Measurements from ENCODE around the gene ZKSCAN5. TPM values are rescaled to one million over a fixed set of nuclear protein-coding genes. Genes with fewer than 3 reads are reported as not detected.
"Not testable (repeated sequence)": the region's sequence is repeated elsewhere in the genome, so short reads cannot be mapped to it uniquely, and the experiment has no call there.

ZKSCAN5 gene
- polyA plus RNA-seq, 4 donors = 14.8 to 16.7 (median 16.1) TPM

DNA sequence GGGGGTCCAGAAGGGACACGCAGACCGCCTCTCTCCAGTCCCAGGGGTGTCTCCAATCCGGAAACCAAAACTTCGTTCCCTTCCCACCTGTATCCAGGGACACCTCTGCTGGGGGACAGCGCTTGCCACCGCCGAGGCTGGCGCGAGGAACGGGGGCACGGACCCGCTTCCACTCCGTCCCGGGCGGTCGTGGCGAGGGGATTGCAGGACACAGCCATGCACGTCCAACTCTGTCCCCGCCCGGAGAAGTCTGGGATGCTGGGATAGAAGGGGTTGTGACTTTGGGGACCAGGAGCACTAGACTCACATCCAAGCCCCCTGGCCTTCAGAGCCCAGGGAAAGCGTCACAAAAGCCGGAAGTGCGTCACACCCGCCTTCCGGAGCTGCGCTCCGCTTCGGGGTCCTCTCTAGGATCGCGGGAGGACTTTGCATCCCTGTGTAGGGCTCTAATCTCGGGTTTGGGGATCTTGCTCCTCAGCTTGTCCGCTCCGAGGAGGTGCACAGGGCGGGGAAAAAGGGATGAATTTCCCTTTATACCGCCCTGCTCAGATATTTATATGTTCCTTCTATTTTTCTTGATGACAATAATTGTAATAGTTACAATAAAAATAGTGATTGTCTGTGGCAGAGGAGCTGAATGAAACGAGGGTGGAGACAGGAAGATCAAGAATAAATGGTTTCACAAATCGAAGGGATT lies 47.5 kb downstream of the ZKSCAN5 start, which contains the start of gene FAM200A:
Gene FAM200A (minus strand): TSS at position 348 of the 697 bp plus-strand sequence. CDS start 3,707 bp downstream, outside the sequence.
- DNase-seq (ENCODE audit: low read depth in 4 of 4, low spot score in 2 of 4) = peak; percentile 73 to 96 (median 87)

DNA sequence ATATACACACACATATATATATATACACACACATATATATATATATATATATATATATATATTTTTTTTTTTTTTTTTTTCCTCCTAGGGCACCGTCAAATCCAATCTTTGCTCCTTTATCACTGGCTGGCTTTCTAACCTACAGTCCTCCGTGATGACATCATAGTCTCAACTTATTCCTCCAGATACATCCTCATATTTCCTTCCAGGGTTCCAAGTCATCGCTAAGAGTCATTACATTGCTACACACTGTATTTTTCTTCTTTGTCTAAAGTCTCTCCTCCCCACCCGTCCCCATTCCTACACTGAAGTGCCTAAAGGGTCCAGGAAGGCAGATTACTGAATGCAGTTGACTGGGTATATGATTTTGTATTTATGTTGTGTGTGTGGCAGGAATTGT lies 48.6 kb downstream of the ZKSCAN5 start:
- DNase-seq (ENCODE audit: low read depth in 4 of 4, low spot score in 2 of 4) = no peak

DNA sequence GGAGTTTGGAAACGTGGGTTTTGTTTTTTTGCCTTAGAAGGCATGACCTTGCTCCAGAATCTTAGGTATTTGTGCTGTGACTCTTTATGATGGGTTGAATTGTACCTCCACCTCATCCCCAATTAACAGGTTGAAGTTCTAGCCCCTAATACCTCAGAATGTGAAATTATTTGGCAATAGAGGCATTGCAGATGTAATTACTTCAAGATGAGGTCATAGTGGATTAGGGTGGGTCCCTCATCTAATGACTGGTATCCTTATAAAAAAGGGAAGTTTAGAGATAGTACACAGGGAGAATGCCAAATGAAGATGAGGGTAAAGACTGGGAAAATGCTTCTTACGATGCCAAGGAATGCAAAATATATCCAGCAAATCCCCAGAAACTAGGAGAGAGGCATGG lies 50.5 kb downstream of the ZKSCAN5 start:
- DNase-seq (ENCODE audit: low read depth in 4 of 4, low spot score in 2 of 4) = no peak

DNA sequence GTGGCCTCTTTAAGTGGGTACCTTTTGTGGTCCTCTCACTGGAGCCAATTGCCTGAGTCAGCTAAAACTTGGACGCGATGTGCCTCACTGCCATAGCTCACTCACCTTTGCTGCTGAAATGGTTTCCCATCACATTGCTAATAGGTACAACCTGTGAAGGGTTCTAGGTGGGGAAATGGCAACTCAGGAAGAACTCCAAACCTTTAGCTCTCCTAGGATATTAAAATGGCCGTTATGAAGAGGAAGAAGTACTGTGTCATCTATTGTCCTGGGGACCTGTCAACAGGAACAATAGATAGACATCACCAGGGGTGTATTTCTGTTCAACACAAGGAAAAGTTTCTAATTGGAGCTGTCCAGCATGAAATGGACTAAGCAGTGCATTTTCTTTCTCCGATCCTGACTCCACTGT lies 52.7 kb downstream of the ZKSCAN5 start:
- no peak for DNase-seq (ENCODE audit: low read depth in 4 of 4, low spot score in 2 of 4)

DNA sequence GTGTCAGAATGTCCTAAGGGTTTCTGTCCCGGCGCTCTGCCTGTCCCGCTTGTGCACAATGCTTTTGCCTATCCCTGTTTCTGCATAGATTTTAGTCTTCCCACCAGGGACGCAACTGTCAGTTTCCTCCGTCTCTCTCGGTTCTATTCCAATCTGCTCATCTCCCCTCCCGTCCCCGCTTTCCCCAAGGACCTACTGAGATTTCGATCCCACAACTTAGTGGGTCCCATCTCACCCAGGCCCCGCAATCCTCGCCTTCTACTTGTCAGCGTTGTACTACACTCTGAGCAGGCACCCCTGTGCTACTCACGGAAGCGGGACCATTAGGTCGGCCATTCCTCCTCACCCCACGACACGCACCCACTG lies 53.5 kb downstream of the ZKSCAN5 start:
- DNase-seq (ENCODE audit: low read depth in 4 of 4, low spot score in 2 of 4) = peak in 1 of 4 donors; percentile 32

DNA sequence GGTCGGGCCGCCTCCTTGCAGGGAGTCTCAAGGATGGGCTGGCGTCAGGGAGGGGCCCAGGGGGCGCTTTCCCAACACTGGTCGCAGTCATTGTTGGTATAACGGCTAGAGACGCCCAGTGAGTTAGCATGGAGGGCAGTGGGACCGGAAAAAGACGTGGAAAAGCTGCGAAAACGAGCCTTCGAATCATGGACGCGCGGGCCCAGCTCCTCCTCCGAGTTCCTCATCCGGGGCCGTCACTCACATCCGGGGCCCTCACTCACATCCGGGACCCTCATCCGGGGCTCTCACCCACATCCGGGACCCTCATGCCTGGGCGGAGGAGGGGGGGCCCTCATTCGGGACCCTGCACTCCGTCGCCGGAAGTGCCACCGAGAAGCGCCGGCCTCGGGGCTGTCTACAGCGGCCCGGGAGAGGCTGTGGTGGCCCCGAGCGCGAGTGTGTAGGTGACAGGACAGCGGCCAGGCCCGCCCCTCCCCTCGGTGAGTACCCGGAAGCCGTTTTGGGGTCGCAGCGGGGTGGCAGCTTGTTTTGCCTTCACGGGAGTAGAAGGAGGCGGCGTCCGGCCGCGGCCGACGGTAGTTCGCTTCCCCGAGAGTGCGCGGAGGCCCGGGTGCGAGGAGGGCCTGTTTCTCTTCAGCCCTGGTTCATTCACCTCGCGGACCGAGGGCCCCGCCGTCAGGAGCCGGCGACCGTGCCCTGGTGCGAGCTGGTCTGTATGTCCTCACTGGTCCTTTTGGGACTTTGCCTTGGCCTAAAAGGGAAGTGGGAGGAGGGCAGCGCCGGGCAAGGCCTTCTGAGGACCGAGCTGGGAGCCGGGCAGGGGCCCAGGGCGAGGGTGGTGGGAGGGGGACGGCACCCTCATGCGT lies 54.1 kb downstream of the ZKSCAN5 start, which contains the start of gene ZNF655:
Gene ZNF655 (plus strand): TSS at position 337 of the 869 bp plus-strand sequence. CDS start 1,918 bp downstream, outside the sequence.
- DNase-seq (ENCODE audit: low read depth in 4 of 4, low spot score in 2 of 4) = peak; percentile 81 to 92 (median 86)

DNA sequence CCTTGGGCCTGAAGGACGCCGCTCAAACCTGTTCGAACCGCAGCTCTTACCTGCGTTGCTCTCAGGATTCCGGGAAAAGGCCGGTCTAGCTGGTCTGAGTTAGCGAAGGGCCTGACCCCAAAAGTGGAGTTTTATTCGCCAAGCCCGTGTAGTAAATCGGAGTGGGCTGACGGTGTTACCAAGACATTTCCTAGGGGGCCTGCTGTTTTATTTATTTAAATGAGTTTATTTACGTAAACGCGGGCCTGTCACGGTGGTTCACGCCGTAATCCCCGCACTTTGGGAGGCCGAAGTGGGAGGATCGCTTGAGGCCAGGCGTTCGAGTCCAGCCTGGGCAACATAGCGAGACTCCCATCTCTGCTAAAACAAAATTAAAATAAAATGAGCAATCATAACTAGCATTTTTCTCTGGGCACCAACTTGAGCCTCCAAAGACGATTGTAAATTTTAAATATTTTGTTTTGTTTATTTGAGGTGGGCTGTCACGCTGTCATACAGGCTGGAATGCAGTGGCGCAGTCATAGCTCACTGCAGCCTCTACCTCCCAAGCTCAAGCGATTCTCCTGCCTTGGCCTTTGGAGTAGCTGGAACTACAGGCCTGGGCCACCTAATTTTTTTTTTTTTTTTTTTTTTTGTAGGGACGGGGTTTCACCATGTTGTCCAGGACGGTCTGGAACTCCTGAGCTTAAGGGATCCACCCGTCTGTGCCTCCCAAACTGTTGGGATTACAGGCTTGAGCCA lies 54.9 kb downstream of the ZKSCAN5 start:
- DNase-seq (ENCODE audit: low read depth in 4 of 4, low spot score in 2 of 4) = no peak

DNA sequence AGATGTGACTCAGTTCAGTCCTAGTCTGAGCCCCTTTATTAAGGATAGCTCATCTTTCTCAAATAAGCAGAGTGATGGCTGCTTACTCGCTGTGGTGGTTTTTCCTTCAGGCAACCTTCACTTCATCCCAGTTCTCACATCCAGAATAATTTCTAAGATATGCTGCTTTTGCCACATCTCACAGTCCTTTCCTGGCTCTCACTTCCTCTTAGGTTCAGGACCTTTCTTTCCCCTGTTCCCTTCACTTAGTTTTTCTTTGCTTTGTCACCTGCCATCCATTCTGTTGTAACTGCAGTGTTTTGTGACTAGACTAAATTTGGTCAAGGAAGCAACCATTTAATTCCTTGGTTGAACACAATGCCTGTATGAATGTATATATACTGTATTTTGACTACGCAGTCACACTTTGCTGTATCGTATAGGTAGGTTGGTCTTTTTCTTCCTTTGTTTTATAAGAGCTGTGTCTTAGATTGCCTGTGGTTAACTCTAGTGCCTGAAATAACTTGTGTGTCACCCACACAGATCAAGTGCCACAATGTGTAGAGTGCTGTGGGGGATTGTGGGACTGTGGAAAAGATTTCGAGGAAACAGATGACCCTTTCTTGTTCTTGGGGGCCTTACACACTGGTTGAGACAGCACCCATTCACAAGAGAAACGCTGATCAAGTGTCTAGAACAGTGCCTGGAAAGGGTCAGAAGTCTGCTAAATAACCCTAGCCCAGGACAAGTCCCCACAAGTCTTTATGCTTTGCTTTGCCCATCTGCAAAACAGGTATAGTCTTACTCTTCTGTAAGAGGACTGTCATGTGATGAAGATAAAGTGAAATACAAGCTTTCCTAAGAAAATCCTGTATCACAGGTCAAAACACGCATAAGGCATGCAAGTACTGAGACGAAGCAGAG lies 56.6 kb downstream of the ZKSCAN5 start:
- DNase-seq (ENCODE audit: low read depth in 4 of 4, low spot score in 2 of 4) = no peak

DNA sequence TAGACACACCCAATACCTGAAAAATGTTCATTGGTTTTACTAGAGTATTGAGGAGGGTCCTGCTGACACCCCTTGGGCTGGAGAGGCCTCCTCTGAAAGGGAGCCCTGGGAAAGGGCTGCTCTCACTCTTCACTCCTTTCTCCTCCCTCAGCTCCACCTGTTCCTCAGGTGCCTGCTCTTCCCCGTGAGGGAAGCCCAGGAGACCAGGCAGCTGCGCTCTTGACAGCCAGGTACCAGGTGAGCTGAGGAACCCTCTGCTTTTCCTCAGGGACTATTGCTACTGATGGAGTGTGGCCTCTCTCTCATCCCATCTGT lies 57.2 kb downstream of the ZKSCAN5 start:
- no peak for DNase-seq (ENCODE audit: low read depth in 4 of 4, low spot score in 2 of 4)

DNA sequence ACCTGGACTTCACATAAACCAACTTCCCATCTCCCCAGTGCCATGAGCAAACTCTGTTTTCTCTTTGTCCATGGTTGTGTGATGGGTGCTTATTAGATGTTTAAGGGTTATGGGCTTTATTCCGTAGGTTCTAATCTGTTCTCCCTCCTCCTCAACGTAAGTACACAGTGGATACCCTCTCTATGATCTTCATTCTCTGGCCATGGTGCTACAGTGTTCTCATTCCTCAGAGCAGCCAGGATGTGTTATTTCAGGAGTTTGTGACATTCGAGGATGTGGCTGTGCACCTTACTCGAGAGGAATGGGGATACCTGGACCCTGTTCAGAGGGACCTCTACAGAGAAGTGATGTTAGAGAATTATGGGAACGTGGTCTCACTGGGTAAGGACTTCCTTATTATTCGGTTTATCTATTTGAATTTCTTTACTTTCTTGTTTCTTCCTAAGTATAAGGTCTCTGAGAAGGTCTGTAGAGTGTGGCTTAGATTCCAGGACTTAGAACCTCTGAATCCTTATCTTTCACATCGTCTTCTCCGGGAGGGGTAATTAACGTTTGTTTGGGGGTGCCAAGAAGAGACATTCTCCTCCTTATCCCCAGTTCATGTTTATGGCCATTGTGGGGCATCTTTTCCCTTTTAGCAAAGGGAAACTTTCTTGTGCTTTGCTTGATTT lies 57.8 kb downstream of the ZKSCAN5 start:
- no peak for DNase-seq (ENCODE audit: low read depth in 4 of 4, low spot score in 2 of 4)

DNA sequence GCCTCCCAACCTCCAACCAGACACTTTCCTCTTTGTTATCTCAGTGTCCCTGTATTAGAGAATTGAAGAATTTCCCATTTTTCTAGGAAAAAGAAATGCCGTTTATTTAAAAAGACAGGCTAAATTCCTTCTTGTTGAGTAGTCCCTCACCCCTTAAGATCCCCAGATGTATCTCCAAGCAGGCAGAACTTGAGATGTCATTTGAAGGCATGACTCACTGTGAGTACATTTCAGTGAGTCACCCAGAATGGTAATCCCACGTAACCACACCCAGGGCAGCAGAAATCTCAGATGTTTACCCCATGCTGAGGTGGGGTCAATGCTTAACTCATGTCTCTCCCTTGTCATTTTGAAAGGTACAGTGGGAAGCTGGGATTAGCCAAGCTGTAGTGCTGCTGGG lies 58.4 kb downstream of the ZKSCAN5 start:
- no peak for DNase-seq (ENCODE audit: low read depth in 4 of 4, low spot score in 2 of 4)

DNA sequence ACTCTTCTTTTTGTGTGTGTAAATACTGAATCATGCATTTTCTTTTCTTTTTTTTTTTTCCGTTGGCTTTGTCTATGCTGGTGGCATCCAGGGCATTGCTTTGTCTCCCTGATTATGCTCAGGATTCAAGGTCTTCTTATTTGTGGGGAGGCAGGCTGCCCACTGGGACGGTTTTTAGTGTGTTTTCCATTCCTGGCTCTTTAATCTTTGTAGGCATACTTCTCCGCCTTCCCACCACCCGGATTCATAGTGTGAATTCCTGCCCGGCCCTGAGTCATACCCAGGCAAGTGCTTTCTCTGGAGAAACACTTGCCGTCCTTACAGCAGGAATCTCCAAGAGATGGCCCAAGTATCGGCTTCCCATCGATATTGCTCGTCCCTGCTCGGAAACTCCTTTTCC lies 59.2 kb downstream of the ZKSCAN5 start:
- DNase-seq (ENCODE audit: low read depth in 4 of 4, low spot score in 2 of 4) = no peak

DNA sequence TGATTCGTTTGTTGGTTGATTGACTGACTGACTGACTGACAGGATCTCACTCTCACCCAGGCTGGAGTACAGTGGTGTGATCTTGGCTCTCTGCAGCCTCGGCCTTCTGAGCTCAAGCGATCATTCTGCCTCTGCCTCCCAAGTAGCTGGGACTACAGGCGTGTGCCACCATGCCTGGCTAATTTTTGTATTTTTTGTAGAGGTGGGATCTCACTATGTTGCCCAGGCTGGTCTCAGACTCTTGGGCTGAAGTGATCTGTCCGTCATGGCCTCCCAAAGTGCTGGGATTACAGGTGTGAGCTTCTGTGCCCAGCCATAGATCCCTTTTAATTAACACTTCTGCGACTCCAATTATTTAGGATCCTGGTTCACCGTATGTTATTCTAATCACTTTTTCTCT lies 64.3 kb downstream of the ZKSCAN5 start:
- DNase-seq (ENCODE audit: low read depth in 4 of 4, low spot score in 2 of 4) = not testable (repeated sequence)

DNA sequence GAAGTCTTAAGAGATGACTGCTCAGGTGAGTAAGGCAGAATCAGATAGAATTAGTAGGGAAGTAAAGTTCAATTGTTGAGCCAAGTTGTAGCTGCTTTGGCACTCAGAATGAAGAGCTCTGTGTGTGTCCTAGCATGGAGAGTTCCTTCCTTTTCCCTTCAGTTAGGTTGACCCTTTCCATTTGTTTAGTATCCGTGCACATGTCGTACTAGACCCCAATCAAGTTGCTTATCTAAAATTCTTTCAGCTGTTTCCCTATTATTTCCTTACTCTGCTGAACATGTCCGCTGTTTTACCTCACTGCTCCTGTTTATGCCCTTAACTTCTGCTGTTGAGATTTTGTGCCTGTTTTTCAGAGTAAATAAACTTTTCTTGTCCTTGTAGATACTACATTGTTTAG lies 67.3 kb downstream of the ZKSCAN5 start:
- DNase-seq (ENCODE audit: low read depth in 4 of 4, low spot score in 2 of 4) = no peak

DNA sequence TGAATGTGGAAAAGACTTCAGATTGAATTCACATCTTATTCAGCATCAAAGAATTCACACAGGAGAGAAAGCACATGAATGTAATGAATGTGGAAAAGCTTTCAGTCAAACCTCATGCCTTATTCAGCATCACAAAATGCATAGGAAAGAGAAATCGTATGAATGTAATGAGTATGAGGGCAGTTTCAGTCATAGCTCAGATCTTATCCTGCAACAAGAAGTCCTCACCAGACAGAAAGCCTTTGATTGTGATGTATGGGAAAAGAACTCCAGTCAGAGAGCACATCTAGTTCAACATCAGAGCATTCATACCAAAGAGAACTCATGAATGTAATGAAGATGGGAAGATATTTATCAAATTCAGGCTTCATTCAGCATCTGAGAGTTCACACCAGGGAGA lies 68.8 kb downstream of the ZKSCAN5 start:
- no peak for DNase-seq (ENCODE audit: low read depth in 4 of 4, low spot score in 2 of 4)

DNA sequence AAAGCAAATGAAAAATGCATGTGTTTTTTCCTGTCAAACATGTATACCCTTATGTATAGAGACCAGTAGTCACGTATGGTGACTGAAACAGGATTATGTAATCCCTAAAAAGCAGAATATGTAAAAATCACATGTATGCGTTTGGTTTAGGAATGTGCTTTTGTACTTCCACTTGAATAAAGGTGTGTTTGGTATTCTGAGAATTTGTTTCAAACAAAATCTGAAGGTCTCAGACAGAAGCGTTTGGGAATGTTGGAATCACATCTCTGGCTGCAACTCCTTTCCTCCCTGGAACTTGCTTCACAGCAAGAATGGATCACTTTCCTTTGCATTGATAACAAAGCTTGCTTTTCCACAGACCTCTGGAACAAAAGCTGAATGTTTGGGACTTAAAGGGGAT lies 71.8 kb downstream of the ZKSCAN5 start:
- DNase-seq (ENCODE audit: low read depth in 4 of 4, low spot score in 2 of 4) = no peak

DNA sequence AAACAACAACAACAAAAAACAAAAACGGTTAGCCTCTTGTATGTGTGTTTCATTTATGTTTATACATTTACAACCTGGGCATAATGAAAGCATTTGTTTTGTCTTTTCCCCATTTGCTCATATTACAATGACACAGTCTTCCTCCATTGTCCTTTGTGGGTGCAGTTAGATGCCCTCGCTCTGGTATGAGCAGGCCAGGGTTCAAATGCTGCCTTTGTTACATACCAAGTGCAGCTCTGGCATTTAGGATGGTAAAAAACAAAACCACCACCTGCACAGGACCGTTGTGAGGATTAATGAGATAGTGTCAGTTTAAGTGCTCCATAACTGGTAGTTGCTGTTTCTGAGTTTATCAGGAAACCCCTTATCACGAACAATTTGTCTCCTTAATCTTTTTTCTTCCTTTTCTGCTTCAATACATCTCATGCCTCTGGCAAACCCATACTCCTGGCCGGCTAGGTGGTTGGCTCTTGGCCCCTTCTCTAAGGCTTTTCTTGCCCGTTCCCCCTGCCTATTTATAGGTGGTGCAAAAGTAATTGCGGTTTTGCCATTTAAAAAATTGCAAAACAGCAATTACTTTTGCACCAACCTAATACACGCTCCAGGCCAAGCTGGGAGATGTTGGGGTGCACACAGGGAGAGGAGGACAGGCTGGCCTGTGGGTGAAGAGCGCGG lies 75.0 kb downstream of the ZKSCAN5 start:
- DNase-seq (ENCODE audit: low read depth in 4 of 4, low spot score in 2 of 4) = no peak

DNA sequence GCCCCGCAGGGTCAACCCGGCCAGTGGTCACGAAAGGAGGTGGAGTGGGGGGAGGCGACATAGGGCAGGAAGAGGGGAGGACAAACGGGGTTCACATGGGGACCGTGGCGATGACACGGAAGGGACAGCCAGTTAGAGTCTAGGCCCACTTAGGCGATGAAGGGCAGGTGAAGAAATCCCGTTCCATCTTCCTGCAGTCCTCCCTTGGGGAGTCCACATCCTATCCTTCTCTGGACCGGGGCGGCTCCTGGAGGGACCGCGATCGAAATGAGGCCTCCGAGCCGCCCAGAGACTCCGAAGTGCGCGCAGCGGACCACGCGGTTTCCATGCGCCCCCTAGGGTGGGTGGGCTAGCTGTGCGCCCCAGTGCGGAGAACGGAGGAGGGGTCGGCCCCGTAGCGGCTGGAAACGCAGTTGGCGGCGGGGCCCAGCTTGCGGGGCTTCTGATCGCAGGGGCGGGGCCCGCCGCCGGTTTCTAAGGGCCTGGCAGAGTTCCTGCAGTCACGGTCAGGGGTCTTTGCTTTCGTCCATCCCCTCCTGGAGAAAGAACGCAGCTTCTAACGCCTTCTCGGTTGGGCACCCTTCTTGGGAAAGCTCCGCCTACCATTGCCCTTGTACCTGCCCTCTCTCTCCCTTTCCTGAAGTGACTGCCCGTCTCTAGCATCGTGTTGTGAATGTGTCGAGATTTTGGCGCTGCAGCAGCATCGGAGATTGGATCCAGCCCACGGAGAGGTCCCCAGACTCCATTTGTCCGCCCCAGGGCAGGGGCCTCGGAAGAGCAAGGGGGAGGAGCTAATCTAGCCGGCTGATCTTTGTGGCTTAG lies 75.7 kb downstream of the ZKSCAN5 start:
- DNase-seq (ENCODE audit: low read depth in 4 of 4, low spot score in 2 of 4) = peak in 3 of 4 donors; percentile 46 to 55 (median 55)

Measured in left renal cortex interstitium (tissue), 4 donors.